ENCODE results near the gene PPP1R37.

PPP1R37 gene

DNA sequence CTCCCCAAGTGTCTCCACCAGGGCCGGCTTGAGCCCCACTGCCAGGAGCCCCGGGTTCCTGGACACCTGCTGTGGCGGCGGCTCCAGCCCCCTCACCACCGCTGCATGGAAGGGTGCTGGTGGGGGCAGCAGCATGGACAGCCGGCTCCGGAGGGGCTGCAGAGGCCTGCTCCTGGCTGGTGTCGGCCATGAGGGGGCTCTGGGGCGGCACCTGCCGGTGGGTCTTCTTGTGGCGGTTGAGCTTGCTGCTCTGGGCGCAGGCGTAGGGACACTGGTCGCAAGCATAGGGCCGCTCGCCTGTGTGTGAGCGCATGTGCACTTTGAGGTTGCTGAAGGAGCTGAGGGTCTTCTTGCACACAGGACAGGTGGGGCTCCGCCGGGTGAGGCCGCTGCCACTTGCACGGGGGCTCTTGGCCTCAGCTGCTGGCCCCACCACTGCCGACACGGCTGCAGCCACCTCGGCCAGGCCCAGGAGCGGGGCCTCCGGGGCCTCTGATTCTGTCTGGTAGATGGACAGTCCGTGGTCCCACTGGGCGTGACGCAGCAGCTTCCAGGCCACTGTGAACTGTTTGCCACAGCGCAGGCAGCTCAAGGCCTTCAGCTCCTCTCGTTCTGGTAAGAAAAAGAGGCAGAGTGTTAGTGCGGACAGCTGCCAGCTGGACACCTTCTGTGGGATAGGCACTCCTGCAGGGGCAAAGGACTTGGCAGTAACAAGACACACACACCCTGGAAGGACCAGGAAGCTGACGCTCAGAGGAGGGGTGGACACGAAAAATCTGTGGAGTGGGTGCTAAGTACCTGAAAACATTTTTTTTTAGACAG lies 20.8 kb upstream of the PPP1R37 start:
- no peak for DNase-seq

- DNase-seq: peak; percentile 66
Observed at GRCh38 chr19:45074744-45075300, 18.2 kb upstream of the PPP1R37 start.

GRCh38 chr19:45075301-45076028 lies 17.5 kb upstream of the PPP1R37 start:
- peak; percentile 82 for DNase-seq

DNA sequence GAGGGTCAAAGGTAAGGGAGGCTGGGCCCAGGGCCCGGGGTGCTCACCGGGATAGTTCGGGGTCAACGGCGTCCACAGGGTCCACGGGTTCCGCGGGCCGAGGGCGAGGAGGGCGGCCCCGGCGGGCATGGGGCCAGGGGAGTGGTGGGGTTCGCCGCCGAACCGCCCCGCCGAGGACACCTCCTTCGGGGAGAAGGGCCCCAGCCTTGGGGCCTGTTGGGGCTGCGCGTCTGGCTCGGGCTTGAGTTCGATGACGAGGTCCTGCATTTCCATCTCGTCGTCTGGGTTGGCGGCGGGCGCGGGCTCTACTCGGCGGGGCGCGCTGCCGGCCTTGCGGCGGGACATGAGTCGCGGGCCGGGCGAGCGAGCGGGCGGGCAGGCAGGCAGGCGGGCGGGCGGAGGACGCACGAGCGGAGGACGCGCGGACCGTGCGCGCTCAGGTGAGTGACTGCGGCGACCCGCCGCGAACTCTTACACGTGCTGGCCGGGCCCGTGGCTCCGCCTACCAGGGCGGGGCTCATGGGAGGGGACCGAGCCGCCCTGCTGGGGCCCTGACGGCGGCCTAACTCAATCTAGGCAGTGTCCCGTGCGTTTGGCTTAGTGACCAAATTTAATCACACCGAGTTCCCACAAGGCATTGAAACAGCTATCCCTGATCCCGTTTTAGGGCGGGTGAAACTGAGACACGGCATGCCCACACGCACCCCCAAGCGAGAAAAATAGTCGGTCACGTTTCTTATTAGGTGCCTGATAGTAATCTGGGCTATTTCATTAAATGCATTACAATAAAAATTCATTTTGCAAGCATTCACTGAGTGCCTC lies 16.7 kb upstream of the PPP1R37 start, which contains the start of gene ZNF296:
Gene ZNF296, minus strand, starts transcription at position 450 of the 822 bp plus-strand sequence. Its CDS starts 105 bp downstream, at position 345.
- peak; percentile 88 for DNase-seq

DNA sequence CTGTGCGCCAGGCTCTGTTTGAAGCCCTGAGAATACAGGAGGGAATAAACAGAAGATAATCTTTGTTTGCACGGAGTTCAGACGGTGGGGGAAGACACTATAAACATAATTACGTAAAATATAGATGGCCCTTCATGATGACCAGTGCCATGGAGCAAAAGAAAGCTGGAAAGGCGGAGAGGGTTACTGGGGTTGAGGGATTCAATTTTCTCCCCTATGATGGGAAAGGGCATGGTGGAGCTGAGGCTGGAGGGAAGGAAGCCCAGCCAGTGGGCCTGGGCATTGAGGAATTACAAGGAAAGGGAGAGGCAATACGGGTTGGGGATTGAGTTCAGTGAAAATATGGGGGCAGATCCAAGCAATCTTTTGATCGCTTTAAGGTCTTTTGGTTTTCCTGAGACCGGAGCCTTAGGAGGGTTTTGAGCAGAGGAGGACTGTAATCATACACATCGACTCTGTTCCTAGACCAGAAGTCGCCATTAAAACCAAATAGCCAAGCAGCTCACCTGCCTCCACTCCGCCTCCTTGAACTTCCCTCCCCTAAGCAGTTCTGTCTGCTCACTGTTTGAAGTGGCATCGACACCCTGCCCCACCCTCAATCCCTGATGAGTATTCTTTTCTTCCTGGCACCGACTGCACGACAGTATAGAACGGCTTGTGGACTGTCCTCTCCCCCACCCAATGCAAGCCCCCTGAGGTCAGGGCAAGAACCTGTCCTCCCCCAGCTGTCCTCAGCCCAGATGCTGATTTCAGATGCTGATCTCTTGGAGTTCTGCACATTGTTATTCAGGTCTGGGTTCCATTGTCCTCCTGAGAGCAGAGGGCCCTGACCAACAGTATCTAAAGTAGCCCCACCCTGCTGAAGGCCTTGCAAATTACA lies 15.9 kb upstream of the PPP1R37 start:
- peak; percentile 41 for DNase-seq

DNA sequence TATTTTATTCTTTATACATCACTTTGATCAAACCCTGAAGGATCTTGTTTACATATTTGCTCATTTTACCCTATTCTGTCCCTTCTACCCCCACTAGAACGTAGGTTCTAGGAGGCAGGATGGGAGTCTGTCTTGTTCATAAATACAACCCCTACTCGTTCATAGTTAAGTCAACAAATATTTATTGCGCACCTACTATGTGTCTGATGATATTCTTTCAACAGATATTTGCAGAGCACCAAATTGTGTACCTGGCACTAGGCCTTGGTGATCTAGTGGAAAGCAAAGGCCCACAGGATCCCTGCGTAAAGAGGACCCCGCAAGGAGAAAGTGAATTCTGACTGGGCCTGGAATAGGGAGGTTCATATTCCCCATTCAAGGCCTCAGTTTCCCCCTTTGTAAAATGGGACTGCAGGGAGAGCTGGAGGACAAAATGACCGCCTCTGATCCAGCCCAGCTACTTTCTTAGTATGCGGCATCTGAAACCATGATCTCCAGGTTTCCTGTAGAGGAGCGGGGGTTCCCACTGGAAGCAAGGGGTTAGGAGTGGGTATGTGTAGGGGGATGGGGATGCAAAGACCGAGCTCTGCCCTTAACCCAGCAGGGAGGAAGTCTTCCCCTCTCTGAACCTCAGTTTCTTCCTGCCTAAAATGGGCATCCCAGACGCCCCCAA lies 14.5 kb upstream of the PPP1R37 start:
- no peak for DNase-seq

DNA sequence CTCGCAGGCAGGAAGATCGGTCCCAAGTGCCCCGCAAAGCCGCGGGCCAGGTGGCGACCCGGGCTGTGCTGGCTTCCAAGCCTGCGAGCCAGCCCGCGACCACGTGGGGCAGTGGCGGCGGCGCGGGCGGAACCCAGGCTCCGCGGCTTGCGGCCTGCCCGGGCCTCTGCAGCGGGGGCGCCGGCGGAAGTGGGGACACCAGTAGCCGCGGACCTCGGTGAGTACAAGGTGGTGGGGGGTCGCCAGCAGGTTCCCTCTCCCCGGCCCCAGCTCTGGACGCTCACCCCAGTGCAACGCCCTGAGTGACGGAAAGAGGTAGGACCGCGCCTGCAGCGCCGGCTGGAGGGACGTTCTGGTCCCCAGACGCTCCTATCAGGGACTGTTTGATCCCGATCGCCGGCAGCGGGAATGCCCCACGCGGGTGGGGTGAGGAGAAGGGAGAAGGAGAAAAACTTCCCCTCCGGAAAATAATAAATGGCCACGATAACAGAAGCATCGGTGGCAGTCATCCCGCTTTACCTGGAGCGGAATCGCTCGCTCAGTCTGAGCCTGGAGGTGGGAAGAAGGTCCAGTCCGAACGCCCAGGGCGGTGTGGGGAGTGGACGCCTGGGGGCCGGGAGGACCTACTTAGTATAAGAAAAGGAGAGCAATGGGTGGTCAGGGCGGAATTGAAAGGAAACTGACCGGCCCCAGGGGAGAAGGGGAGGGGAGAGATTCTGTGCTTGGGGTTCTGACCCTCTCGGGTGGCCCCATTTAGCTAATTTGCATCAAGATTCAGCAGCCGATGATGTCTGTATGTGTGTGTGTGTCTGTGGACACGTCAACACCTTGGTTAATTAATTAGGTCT lies 13.7 kb upstream of the PPP1R37 start, which contains the start of gene GEMIN7:
Gene GEMIN7, plus strand, starts transcription at position 198 of the 848 bp plus-strand sequence. CDS start 10,855 bp downstream, outside the sequence.
- DNase-seq: peak; percentile 91

- DNase-seq: no peak
Observed at GRCh38 chr19:45079911-45080370, 13.0 kb upstream of the PPP1R37 start.

GRCh38 chr19:45082170-45082569 lies 10.8 kb upstream of the PPP1R37 start:
- DNase-seq: no peak

GRCh38 chr19:45086480-45086879 lies 6.5 kb upstream of the PPP1R37 start:
- no peak for DNase-seq

DNA sequence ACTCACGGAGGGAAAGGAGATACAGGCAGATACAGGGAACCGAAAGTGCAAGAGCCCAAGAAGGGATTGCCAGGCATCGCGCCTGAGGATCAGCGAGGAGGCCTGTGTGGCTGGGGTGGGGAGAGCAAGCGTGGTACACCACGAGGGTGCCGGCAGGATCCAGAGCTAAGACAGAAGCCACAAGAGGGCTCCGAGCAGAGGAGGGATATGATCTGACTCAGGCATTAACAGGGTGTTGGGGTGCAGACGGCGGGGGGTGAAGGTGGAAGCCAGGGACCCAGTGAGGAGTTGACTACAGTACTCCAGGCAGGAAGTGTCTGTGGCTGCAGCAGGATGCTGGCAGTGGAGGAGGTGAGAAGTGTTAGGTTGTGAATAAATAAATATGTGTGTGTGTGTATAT lies 5.4 kb upstream of the PPP1R37 start:
- DNase-seq: no peak

DNA sequence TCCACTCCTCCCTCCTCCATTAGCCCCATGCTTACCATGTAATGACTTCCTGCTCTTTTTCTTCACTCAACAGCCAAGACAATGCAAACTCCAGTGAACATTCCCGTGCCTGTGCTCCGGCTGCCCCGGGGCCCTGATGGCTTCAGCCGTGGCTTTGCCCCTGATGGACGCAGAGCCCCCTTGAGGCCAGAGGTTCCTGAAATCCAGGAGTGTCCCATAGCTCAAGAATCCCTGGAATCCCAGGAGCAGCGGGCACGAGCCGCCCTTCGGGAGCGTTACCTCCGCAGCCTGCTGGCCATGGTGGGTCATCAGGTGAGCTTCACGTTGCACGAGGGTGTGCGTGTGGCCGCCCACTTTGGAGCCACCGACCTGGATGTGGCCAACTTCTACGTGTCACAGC lies 2.9 kb upstream of the PPP1R37 start:
- peak; percentile 92 for DNase-seq

GRCh38 chr19:45090606-45091005 lies 2.4 kb upstream of the PPP1R37 start:
- no peak for DNase-seq

- DNase-seq: peak; percentile 99
Observed at GRCh38 chr19:45091031-45091923, 1.7 kb upstream of the PPP1R37 start.

- no peak for DNase-seq
Observed at GRCh38 chr19:45094137-45094536, 1.2 kb downstream of the PPP1R37 start.

- no peak for DNase-seq
Observed at GRCh38 chr19:45094707-45095106, 1.7 kb downstream of the PPP1R37 start.

GRCh38 chr19:45095496-45096413 lies 2.8 kb downstream of the PPP1R37 start:
- no peak for DNase-seq

- no peak for DNase-seq
Observed at GRCh38 chr19:45096700-45097099, 3.7 kb downstream of the PPP1R37 start.
